Panc1 (cell line): ENCODE data around the gene ALX4.

ENCODE experiments used
- CTCF ChIP-seq: fragments of 450-650 bp; IDR thresholded peaks from 2 replicates; pipeline ENCODE4 v1.5.1; 2017; ENCODE audit warnings: mild to moderate bottlenecking
- POLR2AphosphoS5 ChIP-seq: IDR thresholded peaks from 2 replicates; pipeline ENCODE4 v1.6.1; 2012; ENCODE audit warnings: mild to moderate bottlenecking, low read depth, low read length, moderate library complexity
- REST ChIP-seq, 2 experiments: IDR thresholded peaks; 2 replicates each; pipeline ENCODE4 v1.6.1; 2011 to 2012; ENCODE audit warnings: low read depth in 2 of 2, control low read depth in 1 of 2, low read length in 1 of 2, mild to moderate bottlenecking in 1 of 2, moderate library complexity in 1 of 2; ENCODE audit not compliant: insufficient read depth in 1 of 2
- SIN3A ChIP-seq: IDR thresholded peaks from 2 replicates; pipeline ENCODE4 v1.6.1; 2012; ENCODE audit warnings: low read depth, mild to moderate bottlenecking, low read length, moderate library complexity, borderline replicate concordance; ENCODE audit not compliant: insufficient read depth

GRCh38 chr11:44275241-44275640, 34.7 kb downstream of the ALX4 start:
- TF ChIP-seq CTCF (no peak), POLR2AphosphoS5 (no peak), REST (IDR thresholded peaks at IDR 0.05; ENCODE audit: insufficient read depth in 1 of 2, low read depth in 2 of 2, low read length in 1 of 2) (no peak), SIN3A (no peak)
